ENCODE results near the gene CDKN1B.

The CDKN1B gene

DNA sequence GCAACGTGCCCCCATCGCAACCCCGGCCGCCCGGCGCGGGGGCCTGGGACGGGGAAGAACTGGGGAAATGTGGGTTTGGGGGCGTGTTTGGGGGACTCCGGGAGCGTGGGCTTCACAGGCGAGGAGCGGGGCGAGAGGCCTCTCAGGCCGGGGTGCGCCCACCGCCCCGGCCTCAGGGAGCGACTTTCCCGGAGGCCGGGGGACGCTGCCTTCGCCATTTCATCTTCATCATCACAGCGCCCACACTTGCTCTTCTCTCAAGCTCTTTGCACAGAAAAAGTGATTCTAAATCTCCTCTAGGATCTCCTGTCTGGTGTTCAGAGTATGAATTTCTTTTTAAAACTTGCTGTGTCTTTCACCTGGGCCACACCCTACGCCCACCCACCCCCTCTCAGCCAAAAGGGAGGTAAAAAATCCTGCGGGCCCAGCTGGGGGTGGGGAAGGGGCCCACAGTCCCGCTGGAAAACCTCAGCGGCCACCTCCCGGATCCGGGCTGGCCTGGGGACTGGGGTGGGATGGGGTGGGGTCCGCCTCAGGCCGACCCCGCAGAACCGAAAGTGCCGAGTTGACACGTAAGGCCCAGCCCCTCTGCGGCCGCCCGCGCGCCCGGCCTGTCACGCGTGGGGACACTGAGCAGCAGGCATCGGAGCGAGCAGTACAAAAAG lies 7.4 kb downstream of the CDKN1B start:
- Histone ChIP-seq H3K27me3 (ENCODE audit: control insufficient read depth, insufficient read depth, low read length) (no peaks in the 10 kb centered on the region), H3K4me3 (ENCODE audit: low read depth, low read length) (peak overlapping the region; percentile 87), H3K4me1 (peaks cover 7% of the 10 kb centered on the region), H2AFZ (peak overlapping the region; percentile 68), H3K27ac (peak overlapping the region; percentile 91), H3K36me3 (ENCODE audit: control insufficient read depth, insufficient read depth, low read length) (no peaks in the 10 kb centered on the region), H3K4me2 (ENCODE audit: low read length) (peak overlapping the region; percentile 92), H3K9ac (peak overlapping the region; percentile 70), H3K9me3 (ENCODE audit: control insufficient read depth, low read length) (no peaks in the 10 kb centered on the region), H3K79me2 (peaks cover 6% of the 10 kb centered on the region)
- TF ChIP-seq, protein P1, sequence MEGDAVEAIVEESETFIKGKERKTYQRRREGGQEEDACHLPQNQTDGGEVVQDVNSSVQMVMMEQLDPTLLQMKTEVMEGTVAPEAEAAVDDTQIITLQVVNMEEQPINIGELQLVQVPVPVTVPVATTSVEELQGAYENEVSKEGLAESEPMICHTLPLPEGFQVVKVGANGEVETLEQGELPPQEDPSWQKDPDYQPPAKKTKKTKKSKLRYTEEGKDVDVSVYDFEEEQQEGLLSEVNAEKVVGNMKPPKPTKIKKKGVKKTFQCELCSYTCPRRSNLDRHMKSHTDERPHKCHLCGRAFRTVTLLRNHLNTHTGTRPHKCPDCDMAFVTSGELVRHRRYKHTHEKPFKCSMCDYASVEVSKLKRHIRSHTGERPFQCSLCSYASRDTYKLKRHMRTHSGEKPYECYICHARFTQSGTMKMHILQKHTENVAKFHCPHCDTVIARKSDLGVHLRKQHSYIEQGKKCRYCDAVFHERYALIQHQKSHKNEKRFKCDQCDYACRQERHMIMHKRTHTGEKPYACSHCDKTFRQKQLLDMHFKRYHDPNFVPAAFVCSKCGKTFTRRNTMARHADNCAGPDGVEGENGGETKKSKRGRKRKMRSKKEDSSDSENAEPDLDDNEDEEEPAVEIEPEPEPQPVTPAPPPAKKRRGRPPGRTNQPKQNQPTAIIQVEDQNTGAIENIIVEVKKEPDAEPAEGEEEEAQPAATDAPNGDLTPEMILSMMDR (IDR thresholded peaks at IDR 0.05): no peak

DNA sequence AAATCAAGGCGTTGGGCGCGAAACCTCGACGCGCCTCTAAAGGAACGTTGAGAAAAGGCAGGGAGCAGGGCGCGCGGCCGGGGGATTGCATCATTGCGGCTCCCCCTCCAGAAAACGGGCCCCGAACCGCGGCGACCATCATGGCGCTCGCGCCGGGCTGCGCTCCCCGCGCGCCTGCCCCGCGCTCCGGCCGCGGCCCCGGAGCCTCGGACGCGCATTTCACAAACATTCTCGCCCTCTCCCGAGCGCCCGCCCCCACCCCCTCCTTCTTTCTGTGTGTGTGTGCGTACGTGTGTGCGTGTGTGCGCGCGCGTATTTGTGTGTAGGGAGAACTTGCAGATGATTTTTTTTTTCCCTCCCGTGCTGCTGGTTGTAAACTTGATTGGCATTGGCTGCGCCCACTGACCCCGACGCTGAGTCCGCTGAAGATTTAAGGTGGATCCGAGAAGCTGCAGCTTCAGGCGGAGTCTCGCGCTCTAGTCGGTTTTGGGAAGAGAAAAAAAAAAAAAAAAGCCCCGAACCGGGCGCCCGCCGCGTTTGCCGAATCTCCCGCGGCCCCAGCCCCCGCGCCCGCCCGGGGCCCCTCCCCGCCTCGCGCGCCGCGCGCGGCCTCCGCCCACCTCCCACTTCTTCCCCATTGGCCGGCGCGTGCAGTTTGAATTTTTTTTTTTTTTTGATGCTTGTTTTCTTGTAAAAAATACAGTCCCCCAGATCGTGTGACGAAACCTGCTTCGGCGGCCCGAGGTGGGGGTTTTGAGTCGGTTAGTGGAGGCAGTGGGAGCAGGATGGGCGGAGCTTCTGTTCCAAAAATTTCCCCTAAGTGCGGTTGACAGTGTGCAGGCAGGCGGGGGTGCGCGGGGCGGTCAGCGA lies 8.2 kb downstream of the CDKN1B start:
- Histone ChIP-seq H3K9me3 (ENCODE audit: control insufficient read depth, low read length) (no peaks in the 10 kb centered on the region), H3K4me2 (ENCODE audit: low read length) (peak overlapping the region; percentile 92), H3K4me1 (no peaks in the 10 kb centered on the region), H3K9ac (peak overlapping the region; percentile 70), H2AFZ (peak overlapping the region; percentile 86), H3K36me3 (ENCODE audit: control insufficient read depth, insufficient read depth, low read length) (no peaks in the 10 kb centered on the region), H3K27me3 (ENCODE audit: control insufficient read depth, insufficient read depth, low read length) (no peaks in the 10 kb centered on the region), H3K4me3 (ENCODE audit: low read depth, low read length) (peak overlapping the region; percentile 87), H3K27ac (peak overlapping the region; percentile 91), H3K79me2 (peaks cover 5% of the 10 kb centered on the region)
- TF ChIP-seq, protein P1 (IDR thresholded peaks at IDR 0.05): no peak

DNA sequence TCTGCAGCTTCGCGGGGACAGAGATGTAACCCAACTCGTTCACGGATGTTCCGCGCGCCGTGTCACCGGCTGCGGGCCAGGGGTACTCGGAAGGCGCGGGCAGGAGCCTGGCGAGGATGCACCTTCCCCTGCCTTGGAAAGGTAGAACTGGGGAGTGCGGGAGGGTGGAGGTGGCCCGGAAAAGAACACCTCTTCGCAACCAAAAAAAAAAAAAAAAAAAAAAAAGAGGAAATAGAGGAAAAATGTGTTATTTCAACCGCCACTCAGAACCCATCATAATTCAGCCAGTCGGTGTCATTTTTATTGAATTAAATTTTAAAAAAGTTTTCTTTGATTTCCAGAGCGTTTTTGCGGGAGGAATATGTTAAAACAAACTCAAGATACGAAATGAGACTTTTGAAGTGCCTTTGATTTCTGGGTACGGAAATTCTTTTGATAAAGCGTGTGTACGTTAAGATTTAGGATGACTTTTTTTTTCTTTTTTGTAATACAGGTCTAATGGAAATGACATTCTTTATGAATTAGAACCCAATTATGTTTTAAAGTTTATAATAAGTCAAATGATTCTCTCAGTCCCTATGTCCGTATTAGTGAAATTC lies 8.9 kb downstream of the CDKN1B start:
- H3K27me3 ChIP-seq (ENCODE audit: control insufficient read depth, insufficient read depth, low read length): no peaks in the 10 kb centered on the region
- no peaks in the 10 kb centered on the region for H3K4me1 ChIP-seq
- H3K9me3 ChIP-seq (ENCODE audit: control insufficient read depth, low read length): no peaks in the 10 kb centered on the region
- peak overlapping the region; percentile 92 for H3K4me2 ChIP-seq (ENCODE audit: low read length)
- peak overlapping the region; percentile 91 for H3K27ac ChIP-seq
- H3K9ac ChIP-seq: peak overlapping the region; percentile 2
- H3K79me2 ChIP-seq: no peaks in the 10 kb centered on the region
- TF ChIP-seq, protein P1 (IDR thresholded peaks at IDR 0.05): no peak
- peak overlapping the region; percentile 87 for H3K4me3 ChIP-seq (ENCODE audit: low read depth, low read length)
- peak overlapping the region; percentile 86 for H2AFZ ChIP-seq
- H3K36me3 ChIP-seq (ENCODE audit: control insufficient read depth, insufficient read depth, low read length): no peaks in the 10 kb centered on the region

DNA sequence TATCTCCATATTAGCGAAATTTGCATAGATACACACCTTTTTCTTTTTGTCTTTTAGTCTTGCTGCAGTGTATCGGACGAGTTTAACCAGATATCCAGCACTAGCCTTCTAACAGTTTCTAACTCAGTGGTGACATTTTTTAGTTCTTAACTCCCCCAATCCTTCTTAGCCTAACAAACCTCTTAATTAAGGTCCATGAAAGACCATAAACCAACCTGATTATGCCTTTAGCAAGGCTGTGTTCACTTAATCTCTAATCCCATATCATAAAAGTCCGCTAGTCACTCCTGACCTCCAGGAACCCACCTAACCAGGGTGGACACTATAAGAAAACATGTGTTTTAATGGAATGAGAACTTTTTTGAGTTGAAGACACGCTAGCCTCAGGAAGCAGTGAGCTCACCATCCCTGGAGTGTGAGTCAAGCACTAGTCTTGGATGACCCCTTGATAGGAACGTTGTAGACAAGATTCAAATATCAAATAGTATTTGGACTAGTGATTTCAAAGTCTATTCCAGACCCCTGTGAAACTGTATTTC lies 9.5 kb downstream of the CDKN1B start:
- Histone ChIP-seq H3K9ac (no peak overlapping the region), H3K27me3 (ENCODE audit: control insufficient read depth, insufficient read depth, low read length) (no peaks in the 10 kb centered on the region), H3K36me3 (ENCODE audit: control insufficient read depth, insufficient read depth, low read length) (no peaks in the 10 kb centered on the region), H3K4me1 (no peaks in the 10 kb centered on the region), H3K27ac (peak overlapping the region; percentile 91), H2AFZ (peak overlapping the region; percentile 86), H3K4me2 (ENCODE audit: low read length) (peak overlapping the region; percentile 92), H3K4me3 (ENCODE audit: low read depth, low read length) (peak overlapping the region; percentile 87), H3K9me3 (ENCODE audit: control insufficient read depth, low read length) (no peaks in the 10 kb centered on the region), H3K79me2 (no peaks in the 10 kb centered on the region)
- TF ChIP-seq, protein P1 (IDR thresholded peaks at IDR 0.05): no peak

All from parathyroid adenoma (tissue), 2 donors.